HG03469 (cell line): Measurements from ENCODE around the gene TSPYL6.

Source experiments
- ATAC-seq: cut with Tn5 transposase; IDR thresholded peaks from one replicate; pipeline ENCODE4 v1.9.1; 2021; ENCODE audit warnings: mild to moderate bottlenecking, moderate library complexity, moderate number of reproducible peaks; ENCODE audit not compliant: unreplicated experiment

The TSPYL6 gene

DNA sequence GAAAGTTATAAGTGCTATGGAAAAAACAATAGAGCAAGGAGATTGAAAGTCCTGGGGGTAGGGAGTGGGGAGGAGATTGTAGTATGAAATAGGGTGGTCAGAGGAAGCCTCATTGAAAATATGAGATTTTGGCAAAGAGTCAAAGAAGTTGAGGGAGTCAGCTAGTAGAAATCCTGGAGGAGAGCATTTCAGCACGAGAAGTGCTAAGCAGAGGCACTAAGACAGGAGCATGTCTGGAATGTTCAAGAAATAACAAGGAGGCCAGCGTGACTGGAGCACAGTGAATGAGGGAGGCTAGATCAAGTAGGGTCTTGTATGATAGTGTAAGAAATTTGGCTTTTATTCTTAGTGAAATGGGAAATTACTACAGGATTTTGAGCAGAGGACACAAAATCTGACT lies 2.1 kb upstream of the TSPYL6 start:
- no peak for ATAC-seq

DNA sequence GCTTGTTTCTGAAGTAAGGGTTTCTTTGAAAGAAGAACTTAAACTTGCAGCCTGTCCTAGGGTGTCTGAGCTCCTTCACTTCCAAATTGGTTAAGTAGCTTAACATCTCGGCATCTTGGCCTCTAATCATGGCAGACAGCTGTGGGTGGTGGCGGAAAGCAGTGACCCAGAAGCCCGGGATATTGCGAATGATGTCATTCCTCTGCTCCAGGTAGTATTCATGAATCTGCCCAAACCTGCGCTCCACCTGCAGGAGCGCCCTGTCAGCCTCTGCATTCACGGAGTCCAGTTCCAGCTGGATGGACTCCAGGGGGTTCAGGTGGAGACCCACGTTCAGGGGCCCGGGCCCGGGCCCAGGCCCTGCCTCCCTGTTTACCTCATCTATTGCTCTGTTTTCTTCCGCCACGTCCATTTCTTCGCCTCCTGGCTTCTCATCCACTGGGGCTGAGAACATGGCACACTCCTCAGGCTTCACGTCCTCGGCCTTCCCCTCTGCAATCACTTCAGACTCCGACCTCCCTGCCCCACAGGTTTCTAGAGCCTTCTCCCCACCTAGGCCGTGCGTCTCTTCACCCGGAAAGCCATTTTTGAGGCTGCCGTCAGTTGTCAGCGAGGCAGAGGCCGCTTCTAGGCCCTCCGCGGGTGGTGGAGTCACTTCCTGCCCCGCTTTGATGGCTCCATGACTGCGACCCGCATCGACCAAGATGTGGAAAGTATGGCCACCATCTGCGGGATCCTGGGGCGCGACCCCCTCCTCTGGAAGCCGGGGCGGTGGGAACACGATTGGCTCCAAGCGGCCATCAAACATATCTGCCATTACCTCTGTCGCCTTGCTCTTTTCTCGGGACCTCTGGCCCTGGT lies 569 bp downstream of the TSPYL6 start:
- ATAC-seq: no peak

DNA sequence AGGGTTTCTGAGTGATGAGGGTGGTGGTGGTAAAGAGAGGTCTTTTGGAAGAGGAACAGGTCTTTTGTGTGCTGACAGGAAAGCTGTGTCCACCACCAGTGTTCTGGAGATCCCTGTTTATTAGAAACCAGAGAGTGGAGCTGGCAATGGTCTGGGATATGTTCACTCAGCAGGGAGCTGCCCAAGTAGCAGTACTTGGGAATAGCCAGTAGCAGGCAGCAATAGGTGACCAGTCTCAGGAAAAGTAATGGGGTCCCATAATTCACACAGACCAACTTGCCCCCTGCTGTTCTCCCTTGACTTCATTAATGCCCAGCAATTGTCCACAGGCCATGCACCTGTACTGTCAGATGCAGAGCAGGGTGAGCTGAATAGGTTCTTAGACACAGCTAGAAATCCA lies 1.8 kb downstream of the TSPYL6 start:
- no peak for ATAC-seq

DNA sequence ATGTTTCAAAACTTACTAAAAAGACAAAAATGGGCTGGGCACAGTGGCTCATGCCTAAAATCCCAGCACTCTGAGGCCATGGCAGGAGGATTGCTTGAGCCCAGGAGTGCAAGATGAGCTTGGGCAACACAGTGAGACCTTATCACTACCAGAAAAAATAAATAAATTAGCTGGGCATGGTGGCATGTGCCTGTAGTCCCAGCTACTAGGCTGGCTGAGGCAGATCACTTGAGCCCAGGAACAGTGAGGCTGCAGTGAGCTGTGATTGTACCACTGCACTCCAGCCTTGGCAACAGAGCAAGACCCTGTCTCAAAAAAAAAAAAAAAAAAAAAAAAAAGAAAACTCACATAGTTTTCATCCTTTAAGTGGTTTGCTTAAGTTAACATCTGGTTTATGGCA lies 6.4 kb downstream of the TSPYL6 start:
- ATAC-seq: no peak

DNA sequence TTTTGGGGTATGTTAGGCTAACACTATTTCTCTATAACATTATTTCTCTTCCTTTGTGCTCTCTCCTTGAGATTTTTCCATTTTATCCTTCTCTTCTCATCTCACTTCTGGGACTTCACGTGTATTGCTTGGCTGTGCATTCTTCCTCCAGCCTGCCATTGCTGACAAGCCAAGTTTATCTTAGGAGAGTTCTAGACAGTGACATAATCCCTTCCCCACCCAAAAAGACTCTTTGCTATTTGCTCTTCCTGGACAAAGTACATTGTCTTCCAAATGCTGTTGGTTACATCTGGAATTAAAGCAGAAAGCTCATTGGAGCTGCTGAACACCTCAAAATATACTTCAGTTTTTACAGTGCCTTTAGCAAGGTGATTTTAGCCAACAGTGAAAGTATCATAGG lies 8.9 kb downstream of the TSPYL6 start:
- no peak for ATAC-seq

DNA sequence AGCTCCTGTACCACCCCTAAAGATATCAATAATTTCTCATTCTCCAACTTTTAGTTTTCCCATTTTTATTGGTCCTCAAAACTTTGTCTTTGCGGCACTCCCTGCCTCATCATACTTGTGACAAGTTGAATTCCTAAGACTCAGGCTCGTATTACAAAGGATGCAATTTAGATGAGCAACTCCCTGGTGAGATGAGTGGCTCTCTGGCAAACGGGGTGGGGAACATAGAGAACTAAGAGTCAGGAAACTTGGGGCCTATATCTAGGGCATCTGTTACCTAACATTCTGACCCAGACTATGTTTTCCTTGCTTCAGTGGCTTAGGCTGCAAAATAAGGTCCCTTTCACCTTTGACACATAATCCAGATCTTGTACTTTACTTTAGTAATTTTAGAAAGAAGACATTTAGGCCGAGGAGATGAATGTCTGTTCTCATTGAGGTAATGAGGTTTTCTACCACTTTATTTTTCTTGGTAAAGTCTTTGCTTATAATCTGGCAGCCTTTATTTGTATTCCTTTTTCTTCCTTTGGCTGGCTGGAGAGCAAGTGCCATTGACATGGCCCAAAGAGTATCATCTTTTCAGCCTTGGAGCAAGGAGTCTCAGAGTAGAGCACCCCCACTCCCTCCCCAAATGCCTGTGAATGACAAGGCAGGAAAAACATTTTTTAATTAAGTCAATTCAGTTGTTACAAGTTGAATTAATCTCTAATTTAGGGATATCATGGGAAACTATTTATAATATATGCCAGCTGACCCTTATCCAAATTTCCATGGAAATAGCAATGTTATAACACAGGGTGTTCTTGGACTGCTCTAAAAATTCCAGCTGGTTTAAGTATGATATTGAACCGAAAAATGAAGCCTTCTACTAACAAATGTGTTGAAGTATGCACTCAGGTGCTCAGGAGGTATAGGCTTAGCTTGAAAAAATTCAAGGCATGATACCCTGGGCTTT lies 15.2 kb downstream of the TSPYL6 start:
- no peak for ATAC-seq

DNA sequence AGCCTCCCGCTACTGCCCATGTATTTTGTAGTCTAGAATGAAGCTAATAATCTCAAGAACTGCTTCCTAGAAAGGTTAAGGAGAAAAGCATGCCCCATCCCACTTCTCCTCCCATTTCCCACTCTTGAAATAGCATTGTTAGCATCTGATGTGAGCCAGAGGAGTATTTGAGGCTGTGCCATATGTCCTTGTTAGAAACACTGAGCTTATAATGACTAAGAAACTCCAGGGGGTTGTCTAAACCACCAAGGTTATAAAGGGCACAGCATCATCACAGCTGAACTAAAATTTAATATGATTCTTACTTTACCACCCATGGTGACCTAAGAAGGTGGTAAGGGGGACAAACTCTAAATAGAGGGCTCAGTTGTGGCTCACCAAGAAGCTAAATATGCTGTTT lies 16.6 kb downstream of the TSPYL6 start:
- ATAC-seq: no peak

DNA sequence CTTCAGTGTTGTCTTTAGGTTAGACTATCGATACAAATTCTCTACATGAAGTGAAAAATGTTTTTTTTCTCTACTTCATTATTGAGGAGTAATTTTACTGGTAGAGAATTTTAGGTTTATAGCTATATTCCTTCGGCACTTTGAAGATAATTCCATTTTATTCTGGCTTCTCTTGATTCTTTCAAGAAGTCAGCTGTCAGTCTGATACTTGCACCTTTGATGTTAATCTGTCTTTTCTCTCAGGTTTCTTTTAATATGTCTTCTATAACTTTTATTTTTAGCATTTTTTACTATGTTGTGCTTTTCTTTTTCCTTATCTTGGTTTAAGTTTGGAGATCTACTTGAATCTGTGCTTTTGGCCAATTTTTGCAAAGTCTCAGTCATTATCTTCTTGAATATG lies 18.6 kb downstream of the TSPYL6 start:
- no peak for ATAC-seq

DNA sequence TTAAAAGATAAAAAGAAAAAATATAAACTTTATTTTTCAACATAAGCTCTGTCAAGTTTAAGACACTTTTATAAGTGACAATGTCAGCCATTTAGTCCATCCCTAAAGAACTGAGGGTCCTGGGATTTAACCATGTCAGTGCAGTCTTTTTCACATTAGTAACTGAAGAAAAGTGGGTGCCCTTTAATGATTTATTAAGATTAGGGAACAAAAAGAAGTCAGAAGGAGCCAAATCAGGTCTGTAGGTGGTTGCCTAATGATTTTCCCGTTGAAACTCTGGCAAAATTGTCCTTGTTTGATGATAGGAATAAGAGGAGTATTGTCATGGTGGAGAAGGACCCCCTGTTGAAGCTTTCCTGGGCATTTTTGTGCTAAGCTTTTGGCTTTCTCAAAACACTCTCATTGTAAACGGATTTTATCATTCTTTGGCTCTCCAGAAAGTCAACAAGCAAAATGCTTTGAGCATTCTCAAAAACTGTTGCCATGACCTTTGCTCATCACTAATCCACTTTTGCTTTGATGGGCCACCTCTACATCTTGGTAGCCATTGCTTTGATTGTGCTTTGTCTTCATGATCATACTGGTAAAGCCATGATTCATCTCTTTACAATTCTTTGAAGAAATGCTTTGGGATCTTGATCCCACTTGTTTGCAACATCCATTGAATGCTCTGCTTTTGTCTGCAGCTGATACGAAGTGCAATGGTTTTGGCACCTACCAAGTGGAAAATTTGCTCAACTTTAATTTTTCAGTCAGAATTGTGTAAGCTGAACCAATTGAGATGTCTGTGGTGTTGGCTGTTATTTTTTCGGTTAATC lies 22.0 kb downstream of the TSPYL6 start:
- no peak for ATAC-seq

DNA sequence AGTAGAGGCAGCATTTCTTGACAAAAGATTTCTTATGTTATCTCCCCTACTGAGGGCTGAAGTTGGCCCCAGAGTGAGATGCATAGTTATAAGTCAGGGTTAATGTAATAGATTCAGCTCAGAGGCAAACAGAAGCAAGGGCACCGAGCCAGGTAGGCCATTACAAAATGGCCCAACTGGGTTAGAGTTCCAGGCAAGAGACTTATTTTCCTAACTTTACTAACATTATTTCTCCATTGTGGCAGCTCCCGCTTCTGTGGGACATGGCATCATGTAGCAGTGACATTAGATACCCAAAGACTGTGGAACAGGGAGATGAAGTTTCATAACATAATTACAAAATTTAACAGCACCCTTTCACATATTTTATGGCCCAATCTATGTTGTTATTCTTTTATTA lies 27.1 kb downstream of the TSPYL6 start:
- no peak for ATAC-seq

DNA sequence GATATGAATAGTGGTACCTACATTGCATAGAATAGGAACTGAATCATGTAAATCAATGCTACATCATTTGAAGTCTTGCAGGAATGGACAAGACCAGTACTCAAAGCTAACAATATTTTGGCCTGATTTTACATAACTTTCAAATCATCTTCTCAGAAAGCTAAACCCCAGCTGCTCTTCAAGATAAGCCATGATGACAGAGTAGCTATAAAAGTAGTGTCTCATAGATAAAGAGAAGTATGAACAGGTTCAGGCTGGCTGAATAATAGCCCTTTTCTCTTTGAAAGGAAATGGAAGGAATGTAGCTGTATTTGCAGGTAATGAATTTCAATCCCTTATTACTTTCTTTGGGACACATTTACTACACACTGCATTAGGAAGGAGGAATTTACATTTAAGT lies 28.2 kb downstream of the TSPYL6 start:
- ATAC-seq: no peak

DNA sequence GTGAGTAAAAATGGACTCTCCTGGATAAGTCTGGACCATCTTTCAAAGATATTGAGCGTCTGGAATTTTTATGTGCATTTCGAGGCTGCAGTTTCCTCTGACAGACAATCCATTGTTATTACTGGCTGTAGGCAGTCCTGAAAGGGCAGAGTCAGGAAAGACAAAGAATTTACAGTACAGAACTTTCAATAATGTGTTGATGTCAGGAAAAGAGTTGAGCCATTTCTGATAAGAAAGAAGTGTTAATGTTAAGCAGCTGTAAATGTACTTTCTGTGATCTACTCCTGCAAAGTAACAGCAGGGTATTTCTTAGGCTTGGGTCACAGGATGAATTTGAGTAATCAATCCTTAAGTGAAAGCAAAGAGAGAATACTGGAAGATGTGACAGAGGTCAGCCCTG lies 29.8 kb downstream of the TSPYL6 start:
- ATAC-seq: no peak

DNA sequence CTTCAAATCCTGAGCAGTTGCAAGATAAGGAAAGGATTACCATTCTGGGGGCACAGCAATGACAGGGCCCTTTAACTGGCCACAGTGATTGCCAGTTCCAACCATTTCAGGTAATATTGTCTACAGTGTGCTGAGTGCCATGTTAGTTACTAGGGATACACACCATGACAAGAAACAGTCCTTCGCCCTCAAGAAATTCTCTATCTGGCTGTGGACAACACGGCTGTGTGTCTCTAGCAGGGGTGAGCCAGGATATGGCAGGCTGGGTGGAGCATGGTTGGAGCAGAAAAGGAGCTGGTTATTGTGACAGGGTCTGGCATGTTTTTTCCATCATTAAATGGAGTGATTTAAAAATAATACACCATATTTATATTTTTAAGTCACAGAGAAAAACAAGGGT lies 31.0 kb downstream of the TSPYL6 start:
- ATAC-seq: no peak

DNA sequence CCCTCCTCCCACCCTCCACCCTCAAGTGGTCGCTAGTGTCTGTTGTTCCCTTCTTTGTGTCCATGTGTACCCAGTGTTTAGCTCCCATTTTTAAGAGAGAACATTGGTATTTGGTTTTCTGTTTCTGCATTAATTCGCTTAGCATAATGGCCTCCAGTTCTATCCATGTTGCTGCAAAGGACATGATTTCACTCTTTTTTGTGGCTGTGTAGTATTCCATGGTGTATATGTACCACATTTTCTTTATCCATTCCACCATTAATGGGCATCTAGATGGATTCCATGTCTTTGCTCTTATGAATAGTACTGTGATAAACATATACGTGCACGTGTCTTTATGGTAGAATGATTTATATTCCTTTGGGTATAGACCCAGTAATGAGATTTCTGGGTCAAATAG lies 42.9 kb downstream of the TSPYL6 start:
- ATAC-seq: no peak

DNA sequence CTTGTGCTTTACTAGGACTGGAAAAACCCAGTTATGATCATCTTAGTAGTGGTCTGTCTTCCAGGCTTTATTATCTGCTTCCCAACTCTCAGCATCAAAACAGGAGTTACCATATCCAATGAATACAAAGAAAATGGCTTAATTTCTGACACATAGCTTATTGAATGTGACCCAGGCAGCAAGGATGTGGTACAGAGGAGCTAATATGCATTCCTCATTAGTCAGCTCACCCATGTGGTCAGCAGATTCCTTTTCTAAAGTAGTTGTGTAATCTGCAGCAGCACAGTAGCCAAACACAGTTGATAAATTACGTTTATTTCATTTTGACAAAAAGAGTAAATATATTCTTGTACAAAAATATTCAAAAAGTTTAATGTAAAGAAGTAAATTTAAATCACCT lies 43.6 kb downstream of the TSPYL6 start:
- ATAC-seq: no peak

DNA sequence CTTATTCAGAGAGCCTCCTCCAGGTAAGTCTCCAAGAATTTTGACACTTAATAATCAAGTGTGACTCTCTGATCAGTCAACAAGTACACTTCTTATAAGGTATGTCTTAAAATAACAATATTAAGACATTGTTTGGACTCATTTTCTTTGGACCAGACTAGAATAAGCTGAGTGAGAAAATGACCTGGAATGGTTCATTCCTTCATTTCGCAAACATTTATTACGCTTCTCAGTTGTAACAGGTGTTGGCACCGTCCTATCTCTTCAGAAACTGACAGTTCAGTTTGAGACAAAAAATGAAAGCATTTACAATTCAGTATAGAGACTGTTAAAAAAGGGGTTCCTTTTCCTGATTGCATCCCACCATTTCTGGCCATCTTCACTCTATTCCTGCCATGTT lies 46.6 kb downstream of the TSPYL6 start:
- ATAC-seq: no peak

DNA sequence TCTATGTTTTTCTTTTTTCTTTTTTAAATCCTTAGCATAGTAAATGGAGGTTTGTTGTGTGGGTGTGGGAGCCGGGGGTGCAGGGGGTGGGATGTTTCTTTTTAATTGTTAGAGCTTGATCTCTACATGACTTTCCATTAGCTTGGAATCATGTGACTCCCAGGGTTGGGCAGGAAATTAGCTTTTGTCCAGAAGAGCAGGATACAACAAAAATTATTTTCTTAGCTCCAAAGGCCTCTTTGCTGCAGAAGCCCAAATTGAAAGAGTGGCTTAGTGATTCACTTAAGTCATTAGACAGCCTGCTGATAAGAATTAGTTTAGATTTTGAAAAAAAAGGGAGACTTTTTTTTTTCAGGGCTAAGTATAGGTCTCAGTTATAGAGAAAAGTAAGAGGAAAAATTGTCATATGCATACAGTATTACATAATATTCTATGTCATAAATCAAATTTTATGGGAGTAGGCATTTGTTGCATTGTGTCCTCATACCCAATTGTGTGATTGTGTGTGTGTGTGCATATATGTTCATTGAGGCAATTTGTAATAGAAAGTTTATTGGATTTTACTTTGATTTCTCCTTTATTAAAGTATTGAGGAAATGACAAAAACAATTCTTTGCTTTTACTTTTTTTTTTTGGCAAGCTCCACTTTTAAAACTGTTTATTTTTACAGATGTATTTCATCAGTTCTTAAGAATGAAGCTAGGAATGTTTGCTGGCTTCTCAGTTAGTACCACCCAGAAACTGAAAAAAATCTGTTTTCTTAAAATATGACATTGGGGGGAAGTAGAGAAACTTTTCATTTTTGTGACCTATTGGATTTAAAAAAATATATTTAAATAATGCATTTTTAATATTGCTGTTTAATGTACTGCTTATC lies 47.4 kb downstream of the TSPYL6 start:
- no peak for ATAC-seq

DNA sequence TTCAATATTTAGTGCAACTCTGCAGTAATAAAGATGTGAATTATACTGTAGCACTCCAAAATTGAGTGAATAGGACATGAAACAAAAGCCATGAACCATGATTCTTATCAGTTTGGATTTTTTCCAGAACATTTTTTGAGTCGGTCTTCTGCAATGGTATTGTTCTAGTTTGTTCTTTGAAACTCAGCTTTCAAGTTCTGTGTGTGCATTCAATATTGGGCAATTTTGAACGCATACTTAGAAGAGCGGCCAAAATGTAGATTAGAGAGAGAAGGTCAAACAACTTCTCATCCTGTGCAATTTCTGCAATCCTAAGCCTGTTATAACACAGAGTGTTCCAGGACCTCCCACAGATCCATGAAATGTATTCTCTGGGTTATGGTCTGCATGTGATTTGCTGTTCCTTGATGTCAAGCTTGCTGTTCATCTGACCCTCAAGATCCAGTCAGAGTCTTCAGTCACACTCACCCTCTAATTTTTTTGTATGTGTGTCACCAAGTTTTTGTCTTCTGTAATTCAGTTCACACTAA lies 48.3 kb downstream of the TSPYL6 start:
- no peak for ATAC-seq

DNA sequence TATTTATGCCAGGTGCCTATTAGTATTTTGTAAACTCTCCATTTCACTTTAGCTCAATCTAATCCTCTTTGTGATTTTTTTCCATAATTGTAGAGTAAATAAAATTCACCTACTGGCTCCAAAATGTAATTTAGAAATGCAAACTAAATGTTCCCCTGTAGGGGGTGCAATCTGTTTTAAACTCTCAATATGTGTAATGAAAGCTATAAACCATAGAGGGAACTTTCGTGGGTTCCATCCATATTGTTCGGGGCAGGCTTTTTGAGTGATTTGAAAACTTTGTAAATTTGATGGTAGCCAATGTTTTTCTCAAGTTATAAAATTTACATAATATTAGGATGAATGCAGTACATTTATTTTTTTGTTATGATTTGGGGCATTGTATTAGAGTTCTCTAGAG lies 49.4 kb downstream of the TSPYL6 start:
- ATAC-seq: no peak

DNA sequence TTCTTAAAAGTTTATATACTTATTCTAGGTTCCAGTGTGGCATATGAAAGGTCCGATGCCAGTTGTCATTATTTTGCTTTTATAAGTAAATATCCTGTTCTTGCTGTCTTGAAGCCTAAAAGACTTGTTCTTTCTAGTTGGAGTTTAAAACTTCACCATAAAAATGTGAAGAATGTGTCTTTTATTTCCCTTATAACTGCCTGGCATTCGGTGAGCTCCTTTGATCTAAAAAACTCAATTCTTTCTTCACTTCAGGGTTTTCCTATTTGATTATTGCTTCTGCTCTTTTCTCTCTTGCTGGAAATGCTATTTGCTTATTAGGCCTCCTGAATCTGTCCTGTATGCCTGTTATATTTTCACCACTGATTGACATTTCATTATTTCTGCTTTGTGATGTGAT lies 51.6 kb downstream of the TSPYL6 start:
- ATAC-seq: no peak
